Thoracic aorta (tissue), 2 donors: Measurements from ENCODE around the gene DDX52. TPM values are rescaled to one million over a fixed set of nuclear protein-coding genes. Genes with fewer than 3 reads are reported as not detected.

Experiments
- ATAC-seq: fragments of 150-250 bp; one replicate; pipeline ENCODE4 v1.8.0; 2017; ENCODE audit warnings: low read depth; ENCODE audit not compliant: insufficient number of reproducible peaks, low FRiP score
- DNase-seq: peaks from one replicate; pipeline ENCODE4 v3.0.0-alpha.2; 2020; ENCODE audit warnings: low spot score
- H3K27ac ChIP-seq, 2 donors: fragments of 200-600 bp; sonication (generic); 1 replicate in 1 of 2; 2 replicates in 1 of 2; pipeline ENCODE4 v1.5.1; 2016; ENCODE audit warnings: mild to moderate bottlenecking in 2 of 2, moderate library complexity in 2 of 2
- H3K27me3 ChIP-seq: fragments of 200-600 bp; sonication (generic); replicated peaks from 2 replicates; pipeline ENCODE4 v1.6.0; 2016; ENCODE audit warnings: mild to moderate bottlenecking; ENCODE audit not compliant: insufficient read depth
- H3K36me3 ChIP-seq: fragments of 200-600 bp; sonication (generic); one replicate; pipeline ENCODE4 v1.5.1; 2016
- H3K4me1 ChIP-seq, 2 donors: fragments of 200-600 bp; sonication (generic); 1 replicate in 1 of 2; 2 replicates in 1 of 2; pipeline versions ENCODE4 v1.5.1 to v1.6.0; 2016; ENCODE audit warnings: low read depth in 2 of 2, mild to moderate bottlenecking in 1 of 2; ENCODE audit not compliant: control insufficient read depth in 1 of 2
- H3K4me3 ChIP-seq: fragments of 200-600 bp; sonication (generic); 2 replicates; pipeline ENCODE4 v1.5.1; 2016; ENCODE audit warnings: mild to moderate bottlenecking
- H3K9me3 ChIP-seq: fragments of 200-600 bp; sonication (generic); 2 replicates; pipeline ENCODE4 v1.5.1; 2016
- CTCF ChIP-seq: fragments of 200-600 bp; sonication (generic); IDR thresholded peaks from one replicate; pipeline ENCODE4 v1.5.1; 2019; ENCODE audit warnings: antibody characterized with exemption
- total RNA-seq, 2 donors: library from RNA; depleted of rRNA; stranded (reverse); fragments of >200 nt; gene quantifications; one replicate each; pipeline versions ENCODE4 v1.1.0 to v1.2.3, GENCODE V29; 2016

DDX52 gene
- total RNA-seq, 2 donors from 2014 or later: 9.2 to 22.7 TPM

- Histone ChIP-seq H3K27ac (no peak overlapping the region), H3K36me3 (peaks cover 36% of the 10 kb centered on the region), H3K4me3 (no peak overlapping the region), H3K9me3 (no peaks in the 10 kb centered on the region), H3K4me1 (no peaks in the 10 kb centered on the region), H3K27me3 (no peaks in the 10 kb centered on the region)
- no peak for ATAC-seq
- DNase-seq: no peak
- no peak for TF ChIP-seq CTCF
Observed at GRCh38 chr17:37576281-37576680, 67.0 kb downstream of the DDX52 start.

GRCh38 chr17:37574427-37574826, 68.8 kb downstream of the DDX52 start:
- Histone ChIP-seq H3K4me3 (no peak overlapping the region), H3K9me3 (no peaks in the 10 kb centered on the region), H3K36me3 (peaks cover 37% of the 10 kb centered on the region), H3K27me3 (no peaks in the 10 kb centered on the region), H3K27ac (no peak overlapping the region), H3K4me1 (no peaks in the 10 kb centered on the region)
- DNase-seq (no peak), ATAC-seq (no peak)
- no peak for TF ChIP-seq CTCF

- peaks cover 46% of the 10 kb centered on the region for H3K36me3 ChIP-seq
- ATAC-seq: no peak
- no peaks in the 10 kb centered on the region for H3K27me3 ChIP-seq
Observed at GRCh38 chr17:37571674-37572073, 71.6 kb downstream of the DDX52 start.

GRCh38 chr17:37570527-37571093, 72.6 kb downstream of the DDX52 start:
- no peak overlapping the region for H3K4me3 ChIP-seq
- H3K27ac ChIP-seq: no peak overlapping the region
- TF ChIP-seq CTCF: no peak
- no peaks in the 10 kb centered on the region for H3K9me3 ChIP-seq
- DNase-seq (no peak), ATAC-seq (no peak)
- no peaks in the 10 kb centered on the region for H3K4me1 ChIP-seq
- peaks cover 42% of the 10 kb centered on the region for H3K36me3 ChIP-seq
- H3K27me3 ChIP-seq: no peaks in the 10 kb centered on the region

More at GRCh38 chr17:37571674-37572073, 71.6 kb downstream of the DDX52 start:
- Histone ChIP-seq H3K9me3 (no peaks in the 10 kb centered on the region), H3K4me1 (no peaks in the 10 kb centered on the region), H3K27ac (no peak overlapping the region), H3K4me3 (no peak overlapping the region)
- TF ChIP-seq CTCF: no peak
- DNase-seq: no peak

GRCh38 chr17:37568350-37569053, 74.7 kb downstream of the DDX52 start:
- no peak for ATAC-seq
- Histone ChIP-seq H3K4me3 (no peak overlapping the region), H3K27ac (no peak overlapping the region), H3K9me3 (no peaks in the 10 kb centered on the region), H3K36me3 (peaks cover 32% of the 10 kb centered on the region), H3K4me1 (no peaks in the 10 kb centered on the region), H3K27me3 (no peaks in the 10 kb centered on the region)
- DNase-seq: no peak
- no peak for TF ChIP-seq CTCF
